Measurements from ENCODE around the gene NTN4.

- TF ChIP-seq EZH2phosphoT487 (IDR thresholded peaks at IDR 0.05; ENCODE audit: borderline replicate concordance, low read length) (no peak), CTCF (IDR thresholded peaks at IDR 0.05; ENCODE audit: low read depth, low read length, poor library complexity, severe bottlenecking) (no peak)
Measured at GRCh38 chr12:95784286-95784685, 6.3 kb downstream of the NTN4 start.

All from DOHH2 (cell line).